ENCODE data around the gene OSTM1.

The OSTM1 gene

GRCh38 chr6:108078191-108078590 lies 3.6 kb upstream of the OSTM1 start:
- no peak for TF ChIP-seq CTCF (IDR thresholded peaks at IDR 0.05; ENCODE audit: borderline replicate concordance, insufficient read depth, low read depth, low read length)
- no peak overlapping the region for H3K4me3 ChIP-seq (ENCODE audit: low read depth, low read length)

- TF ChIP-seq CTCF (IDR thresholded peaks at IDR 0.05; ENCODE audit: borderline replicate concordance, insufficient read depth, low read depth, low read length) = no peak
- H3K4me3 ChIP-seq (ENCODE audit: low read depth, low read length) = peak overlapping the region; percentile 75
Observed at GRCh38 chr6:108074057-108074358, 533 bp downstream of the OSTM1 start.

- H3K4me3 ChIP-seq (ENCODE audit: low read depth, low read length) = no peak overlapping the region
- TF ChIP-seq CTCF (IDR thresholded peaks at IDR 0.05; ENCODE audit: borderline replicate concordance, insufficient read depth, low read depth, low read length) = no peak
Observed at GRCh38 chr6:108071736-108072276, 2.7 kb downstream of the OSTM1 start.

GRCh38 chr6:108068618-108069017 lies 5.9 kb downstream of the OSTM1 start:
- no peak for TF ChIP-seq CTCF (IDR thresholded peaks at IDR 0.05; ENCODE audit: borderline replicate concordance, insufficient read depth, low read depth, low read length)

GRCh38 chr6:108068182-108068581 lies 6.4 kb downstream of the OSTM1 start:
- TF ChIP-seq CTCF (IDR thresholded peaks at IDR 0.05; ENCODE audit: borderline replicate concordance, insufficient read depth, low read depth, low read length) = no peak
- no peak overlapping the region for H3K4me3 ChIP-seq (ENCODE audit: low read depth, low read length)

More at GRCh38 chr6:108068618-108069017, 5.9 kb downstream of the OSTM1 start:
- no peak overlapping the region for H3K4me3 ChIP-seq (ENCODE audit: low read depth, low read length)

- no peak for TF ChIP-seq CTCF (IDR thresholded peaks at IDR 0.05; ENCODE audit: borderline replicate concordance, insufficient read depth, low read depth, low read length)
- H3K4me3 ChIP-seq (ENCODE audit: low read depth, low read length) = no peak overlapping the region
Observed at GRCh38 chr6:108052706-108053105, 21.8 kb downstream of the OSTM1 start.

GRCh38 chr6:108051481-108051880 lies 23.1 kb downstream of the OSTM1 start:
- no peak for TF ChIP-seq CTCF (IDR thresholded peaks at IDR 0.05; ENCODE audit: borderline replicate concordance, insufficient read depth, low read depth, low read length)
- no peak overlapping the region for H3K4me3 ChIP-seq (ENCODE audit: low read depth, low read length)

All from GM12875 (cell line).